Activated naive CD8-positive, alpha-beta T cell treated with anti-CD3 and anti-CD28 coated beads, Interleukin-2, amount 10 ng/mL, durations not matched to agents 7 days and 5 days (primary cell): Measurements from ENCODE around the gene IL12RB2. TPM values are rescaled to one million over a fixed set of nuclear protein-coding genes. Genes with fewer than 3 reads are reported as not detected.
A peak's percentile ranks its signal among the peaks of the same experiment; 100 is the strongest.

Source experiments
- ATAC-seq: fragments of 150-1000 bp; cut with Tn5 transposase; one replicate; pipeline ENCODE4 v1.10.0; 2021; ENCODE audit warnings: low read depth, moderate library complexity
- POLR2A ChIA-PET: fragments of 350-600 bp; sonication (Branson Sonifier 250); formaldehyde crosslinking; loops from one replicate; lab custom pipeline; 2021; ENCODE audit warnings: antibody characterized with exemption; lab: Charles Lee
- DNase-seq: peaks from one replicate; pipeline ENCODE4 v3.0.0; 2021
- H3K27ac Mint-ChIP-seq: one replicate; pipeline ENCODE4 v1.8.0; 2022; ENCODE audit warnings: mild to moderate bottlenecking, mixed read lengths
- H3K27me3 Mint-ChIP-seq: one replicate; pipeline ENCODE4 v1.8.0; 2022; ENCODE audit warnings: mild to moderate bottlenecking, moderate library complexity, mixed read lengths
- H3K36me3 Mint-ChIP-seq: one replicate; pipeline ENCODE4 v1.8.0; 2021; ENCODE audit warnings: mild to moderate bottlenecking, mixed read lengths
- H3K4me1 Mint-ChIP-seq: one replicate; pipeline ENCODE4 v1.8.0; 2021; ENCODE audit warnings: mixed read lengths
- H3K4me3 Mint-ChIP-seq: one replicate; pipeline ENCODE4 v1.8.0; 2022; ENCODE audit warnings: mild to moderate bottlenecking, moderate library complexity, mixed read lengths
- H3K9me3 Mint-ChIP-seq: one replicate; pipeline ENCODE4 v1.8.0; 2021; ENCODE audit warnings: mixed read lengths
- total RNA-seq, 2 experiments: library from RNA; stranded (reverse); gene quantifications; one replicate each; pipeline ENCODE4 v1.2.3, GENCODE V29; 2021

IL12RB2 gene
- total RNA-seq, 2 experiments from 2014 or later: 14.5 to 15.2 TPM

GRCh38 chr1:67371043-67371442, 63.4 kb downstream of the IL12RB2 start:
- Mint-ChIP-seq H3K4me1 (no peaks in the 10 kb centered on the region), H3K27ac (no peak overlapping the region), H3K9me3 (no peaks in the 10 kb centered on the region), H3K4me3 (no peak overlapping the region), H3K27me3 (no peaks in the 10 kb centered on the region), H3K36me3 (peaks cover 28% of the 10 kb centered on the region)
- DNase-seq: no peak
- no peak for ATAC-seq
- POLR2A ChIA-PET: no interaction called here

DNA sequence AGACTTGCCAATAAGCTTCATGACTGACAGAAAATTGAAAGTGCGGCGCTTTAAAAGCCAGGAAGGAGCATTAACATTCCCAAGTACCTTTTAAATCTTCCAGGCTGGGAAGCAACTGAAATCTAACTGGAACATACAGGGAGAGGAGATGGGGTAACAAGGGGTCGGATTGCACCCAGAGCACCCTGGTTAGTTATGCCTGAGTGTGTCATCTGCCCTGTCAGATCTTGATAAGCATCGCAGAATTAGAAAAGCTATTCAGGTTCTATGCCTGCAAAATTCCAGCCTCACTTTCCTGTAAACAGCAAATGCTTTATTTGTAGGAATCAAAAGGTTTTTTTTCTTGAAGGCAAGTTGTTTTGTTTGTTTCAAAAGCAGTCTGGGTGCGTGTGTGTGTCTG, 64.0 kb downstream of the IL12RB2 start:
- H3K4me1 Mint-ChIP-seq: peaks cover 4% of the 10 kb centered on the region
- no peaks in the 10 kb centered on the region for H3K27me3 Mint-ChIP-seq
- no peak overlapping the region for H3K27ac Mint-ChIP-seq
- peaks cover 35% of the 10 kb centered on the region for H3K36me3 Mint-ChIP-seq
- H3K4me3 Mint-ChIP-seq: no peak overlapping the region
- DNase-seq: no peak
- POLR2A ChIA-PET: interaction anchor here (0.9 kb wide), 1 partner anchor 39 kb away, joined by 3 read pairs; no protein-coding TSS in a partner anchor
- ATAC-seq: no peak
- H3K9me3 Mint-ChIP-seq: no peaks in the 10 kb centered on the region

DNA sequence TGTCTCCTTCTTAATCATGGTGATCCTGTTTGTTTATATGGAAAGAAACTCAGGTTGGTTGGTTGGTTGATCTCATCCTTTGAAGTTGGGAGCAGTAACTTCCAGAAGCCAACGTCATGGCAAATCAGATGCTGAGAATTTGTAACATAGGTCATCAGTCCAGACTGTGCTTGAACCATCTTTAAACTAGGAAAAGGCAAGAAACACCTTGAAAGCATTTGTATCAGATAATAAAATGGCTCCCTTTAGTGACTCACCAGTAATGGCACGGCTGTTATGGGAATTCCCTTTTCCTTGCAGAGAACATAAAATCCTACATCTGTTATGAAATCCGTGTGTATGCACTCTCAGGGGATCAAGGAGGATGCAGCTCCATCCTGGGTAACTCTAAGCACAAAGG, 64.5 kb downstream of the IL12RB2 start:
- DNase-seq: no peak
- no peak overlapping the region for H3K4me3 Mint-ChIP-seq
- peaks cover 36% of the 10 kb centered on the region for H3K36me3 Mint-ChIP-seq
- H3K27ac Mint-ChIP-seq: no peak overlapping the region
- H3K4me1 Mint-ChIP-seq: peaks cover 4% of the 10 kb centered on the region
- H3K27me3 Mint-ChIP-seq: no peaks in the 10 kb centered on the region
- no peaks in the 10 kb centered on the region for H3K9me3 Mint-ChIP-seq
- POLR2A ChIA-PET: interaction anchor here (0.9 kb wide), 1 partner anchor 39 kb away, joined by 3 read pairs; no protein-coding TSS in a partner anchor
- no peak for ATAC-seq

GRCh38 chr1:67372898-67373297, 65.2 kb downstream of the IL12RB2 start:
- POLR2A ChIA-PET: no interaction called here
- H3K27ac Mint-ChIP-seq: no peak overlapping the region

DNA sequence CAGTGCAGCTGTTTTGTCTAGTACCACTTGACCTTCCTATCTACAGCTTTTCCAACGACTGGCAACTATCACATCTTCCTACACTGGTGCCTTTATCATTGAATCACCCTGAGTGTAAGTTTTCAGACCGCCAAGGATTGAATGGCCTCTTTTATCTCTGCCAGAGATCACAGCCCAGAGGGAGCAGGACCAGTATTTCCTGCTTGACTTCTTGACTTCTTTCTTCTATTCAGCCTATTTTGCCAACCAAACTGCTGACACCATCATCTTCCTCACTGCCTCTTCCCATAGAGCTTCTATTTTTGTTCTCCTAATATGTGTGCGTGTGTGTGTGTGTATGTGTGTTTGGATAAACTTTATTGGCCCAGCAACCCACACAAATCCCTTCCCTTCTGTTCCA, 68.7 kb downstream of the IL12RB2 start:
- Mint-ChIP-seq H3K9me3 (peaks cover 2% of the 10 kb centered on the region), H3K4me1 (peaks cover 4% of the 10 kb centered on the region), H3K4me3 (no peak overlapping the region), H3K27ac (peak overlapping the region; percentile 10), H3K36me3 (peaks cover 50% of the 10 kb centered on the region), H3K27me3 (no peaks in the 10 kb centered on the region)
- DNase-seq: no peak
- no peak for ATAC-seq
- POLR2A ChIA-PET: no interaction called here

More at GRCh38 chr1:67372898-67373297, 65.2 kb downstream of the IL12RB2 start:
- DNase-seq (no peak), ATAC-seq (no peak)
- Mint-ChIP-seq H3K36me3 (peaks cover 38% of the 10 kb centered on the region), H3K9me3 (no peaks in the 10 kb centered on the region), H3K27me3 (no peaks in the 10 kb centered on the region), H3K4me1 (peaks cover 4% of the 10 kb centered on the region), H3K4me3 (no peak overlapping the region)

DNA sequence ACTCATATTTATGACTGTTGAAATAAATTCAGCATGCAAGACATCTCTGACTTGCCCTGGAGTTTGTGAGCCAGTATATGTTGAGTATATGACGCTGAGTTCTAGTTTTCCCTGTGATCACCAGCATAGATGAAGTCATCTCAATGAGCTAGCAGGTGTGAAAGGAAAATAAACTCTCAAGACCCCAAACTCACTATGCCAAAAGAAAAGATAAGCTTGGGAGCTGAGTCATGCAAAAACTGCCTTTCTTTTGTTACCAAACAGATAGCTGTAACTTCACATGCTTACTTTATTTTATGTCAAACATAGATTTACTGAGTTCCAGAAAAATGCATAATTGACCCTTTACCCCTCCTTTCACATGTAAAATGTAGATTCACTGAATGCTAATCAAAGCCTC, 69.6 kb downstream of the IL12RB2 start:
- ATAC-seq (no peak), DNase-seq (no peak)
- Mint-ChIP-seq H3K36me3 (peaks cover 55% of the 10 kb centered on the region), H3K27me3 (no peaks in the 10 kb centered on the region), H3K27ac (no peak overlapping the region), H3K4me3 (no peak overlapping the region), H3K9me3 (peaks cover 4% of the 10 kb centered on the region), H3K4me1 (peaks cover 4% of the 10 kb centered on the region)
- POLR2A ChIA-PET: no interaction called here

DNA sequence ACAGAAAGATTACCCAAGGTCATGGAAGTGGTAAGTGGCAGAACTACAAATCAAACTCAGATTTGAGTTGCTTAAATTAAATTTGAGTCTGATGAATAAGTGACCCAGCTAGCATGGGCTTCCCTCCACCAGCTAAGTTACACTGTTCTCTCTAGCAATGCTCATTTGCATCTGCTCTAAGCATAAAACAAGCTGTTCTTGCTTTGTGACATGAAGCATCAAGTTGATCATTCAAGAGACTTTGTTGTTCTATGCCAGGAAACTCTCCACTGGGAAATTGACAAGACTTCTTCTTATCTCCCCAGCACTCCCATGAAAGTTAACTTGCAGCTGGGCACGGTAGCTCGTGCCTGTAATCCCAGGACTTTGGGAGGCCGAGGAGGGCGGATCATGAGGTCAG, 73.5 kb downstream of the IL12RB2 start:
- Mint-ChIP-seq H3K27ac (no peak overlapping the region), H3K4me3 (no peak overlapping the region), H3K9me3 (peaks cover 24% of the 10 kb centered on the region), H3K36me3 (peaks cover 74% of the 10 kb centered on the region), H3K4me1 (peaks cover 4% of the 10 kb centered on the region), H3K27me3 (no peaks in the 10 kb centered on the region)
- ATAC-seq (no peak), DNase-seq (no peak)
- POLR2A ChIA-PET: no interaction called here

DNA sequence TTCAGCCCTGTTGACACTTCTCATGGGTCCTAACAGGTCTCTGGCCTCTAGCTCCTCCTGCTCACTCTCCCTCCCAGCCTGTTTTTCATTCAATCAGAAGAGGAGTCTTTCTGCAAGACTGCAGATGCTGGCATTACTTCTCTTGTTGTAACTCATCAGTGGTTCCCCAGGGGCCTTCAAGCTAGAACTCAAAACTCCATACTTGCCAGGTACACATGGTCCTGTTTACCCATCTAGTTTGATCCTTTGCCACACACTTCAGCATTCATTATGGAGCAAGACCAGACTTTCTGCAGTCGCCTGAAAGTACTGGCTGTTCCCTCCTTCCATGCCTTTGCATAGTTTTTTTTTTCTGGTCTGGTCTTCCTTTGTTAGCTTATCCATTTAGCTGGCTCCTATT, 74.6 kb downstream of the IL12RB2 start:
- ATAC-seq (no peak), DNase-seq (no peak)
- Mint-ChIP-seq H3K36me3 (peaks cover 75% of the 10 kb centered on the region), H3K9me3 (peaks cover 26% of the 10 kb centered on the region), H3K27ac (no peak overlapping the region), H3K4me3 (no peak overlapping the region), H3K4me1 (no peaks in the 10 kb centered on the region), H3K27me3 (no peaks in the 10 kb centered on the region)
- POLR2A ChIA-PET: no interaction called here

GRCh38 chr1:67383999-67384638, 76.4 kb downstream of the IL12RB2 start:
- Mint-ChIP-seq H3K27me3 (no peaks in the 10 kb centered on the region), H3K27ac (no peak overlapping the region), H3K36me3 (peaks cover 75% of the 10 kb centered on the region), H3K4me3 (no peak overlapping the region), H3K4me1 (no peaks in the 10 kb centered on the region), H3K9me3 (peaks cover 26% of the 10 kb centered on the region)
- POLR2A ChIA-PET: no interaction called here
- DNase-seq (no peak), ATAC-seq (no peak)

GRCh38 chr1:67390041-67390887, 82.6 kb downstream of the IL12RB2 start:
- peaks cover 2% of the 10 kb centered on the region for H3K4me1 Mint-ChIP-seq
- no peak overlapping the region for H3K27ac Mint-ChIP-seq
- H3K27me3 Mint-ChIP-seq: no peaks in the 10 kb centered on the region
- DNase-seq (no peak), ATAC-seq (no peak)
- POLR2A ChIA-PET: no interaction called here
- H3K4me3 Mint-ChIP-seq: no peak overlapping the region
- peaks cover 34% of the 10 kb centered on the region for H3K36me3 Mint-ChIP-seq
- peaks cover 2% of the 10 kb centered on the region for H3K9me3 Mint-ChIP-seq

GRCh38 chr1:67393240-67393639, 85.6 kb downstream of the IL12RB2 start:
- Mint-ChIP-seq H3K36me3 (peaks cover 32% of the 10 kb centered on the region), H3K9me3 (no peaks in the 10 kb centered on the region), H3K4me1 (peaks cover 2% of the 10 kb centered on the region), H3K27me3 (no peaks in the 10 kb centered on the region), H3K4me3 (no peak overlapping the region), H3K27ac (no peak overlapping the region)
- DNase-seq: no peak
- POLR2A ChIA-PET: no interaction called here
- no peak for ATAC-seq

GRCh38 chr1:67393737-67394136, 86.1 kb downstream of the IL12RB2 start:
- POLR2A ChIA-PET: no interaction called here
- Mint-ChIP-seq H3K9me3 (no peaks in the 10 kb centered on the region), H3K36me3 (peaks cover 32% of the 10 kb centered on the region), H3K27ac (peak overlapping the region; percentile 68), H3K27me3 (no peaks in the 10 kb centered on the region), H3K4me1 (peaks cover 2% of the 10 kb centered on the region), H3K4me3 (no peak overlapping the region)
- DNase-seq (no peak), ATAC-seq (no peak)

DNA sequence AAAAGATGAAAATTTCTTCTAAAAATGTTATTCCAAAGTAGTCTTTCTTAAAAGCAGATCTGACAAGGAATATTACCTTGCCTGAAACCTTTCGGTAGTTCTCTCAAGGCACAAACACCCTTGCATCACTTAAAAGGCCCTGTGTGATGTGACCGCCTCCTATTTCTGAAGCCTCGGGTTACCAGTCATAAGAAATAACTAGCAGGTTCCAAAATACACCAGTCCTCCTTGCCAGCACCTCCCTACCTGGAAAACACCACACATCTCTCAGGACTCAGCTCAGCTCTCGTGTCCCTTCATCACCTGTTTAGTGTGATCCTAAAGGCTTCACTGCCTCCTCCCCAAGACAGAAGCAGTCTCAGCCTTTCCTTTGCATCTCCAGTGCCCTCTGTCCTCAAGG, 86.9 kb downstream of the IL12RB2 start:
- Mint-ChIP-seq H3K36me3 (peaks cover 32% of the 10 kb centered on the region), H3K4me1 (peaks cover 2% of the 10 kb centered on the region)
- POLR2A ChIA-PET: no interaction called here

More for the DNA sequence above, 86.9 kb downstream of the IL12RB2 start:
- DNase-seq (no peak), ATAC-seq (no peak)
- Mint-ChIP-seq H3K27ac (no peak overlapping the region), H3K4me3 (no peak overlapping the region), H3K27me3 (no peaks in the 10 kb centered on the region), H3K9me3 (no peaks in the 10 kb centered on the region)
